ENCODE measurements around the gene SLC22A23.
A peak's percentile ranks its signal among the peaks of the same experiment; 100 is the strongest.

Gene SLC22A23

GRCh38 chr6:3382326-3383279 lies 74.2 kb downstream of the SLC22A23 start (continued):
- no peak for TF ChIP-seq ZNF302 (tag by site-specific recombination; IDR thresholded peaks at IDR 0.05; ENCODE audit: low read depth)
- no peak for TF ChIP-seq GLI4 (tag by site-specific recombination; IDR thresholded peaks at IDR 0.05)
- TF ChIP-seq MZF1 (tag by site-specific recombination; IDR thresholded peaks at IDR 0.05; ENCODE audit: borderline replicate concordance), result no peak
- peak; percentile 42 for TF ChIP-seq SETDB1 (IDR thresholded peaks at IDR 0.05; ENCODE audit: insufficient read length, low read length)
- no peak for TF ChIP-seq ZNF843 (tag by site-specific recombination; IDR thresholded peaks at IDR 0.05)
- peak; percentile 15; the same call in 1 of the 2 replicates for TF ChIP-seq WT1 (tag by site-specific recombination; IDR thresholded peaks at IDR 0.05)
- TF ChIP-seq ZNF544 (tag by site-specific recombination; IDR thresholded peaks at IDR 0.05), result no peak
- TF ChIP-seq ZNF426 (tag by site-specific recombination; IDR thresholded peaks at IDR 0.05), result no peak
- TF ChIP-seq ZNF473 (tag by site-specific recombination; IDR thresholded peaks at IDR 0.05), result no peak
- no peak for TF ChIP-seq ZNF174 (tag by site-specific recombination; IDR thresholded peaks at IDR 0.05)
- no peak for TF ChIP-seq IKZF3 (tag by site-specific recombination; IDR thresholded peaks at IDR 0.05)
- TF ChIP-seq ZFP37 (tag by site-specific recombination; IDR thresholded peaks at IDR 0.05), result no peak
- TF ChIP-seq HIC1 (tag by site-specific recombination; IDR thresholded peaks at IDR 0.05), result no peak
- no peak for TF ChIP-seq ZNF596 (tag by site-specific recombination; IDR thresholded peaks at IDR 0.05)
- TF ChIP-seq ZSCAN4 (tag by site-specific recombination; IDR thresholded peaks at IDR 0.05), result no peak
- no peak for TF ChIP-seq ZNF48 (tag by site-specific recombination; IDR thresholded peaks at IDR 0.05)
- TF ChIP-seq ZNF24 (tag by site-specific recombination; IDR thresholded peaks at IDR 0.05), result no peak
- no peak for TF ChIP-seq ZNF266 (tag by site-specific recombination; IDR thresholded peaks at IDR 0.05; ENCODE audit: low read depth)
- TF ChIP-seq ZNF658 (tag by site-specific recombination; IDR thresholded peaks at IDR 0.05), result no peak
- no peak for TF ChIP-seq ZNF175 (tag by site-specific recombination; IDR thresholded peaks at IDR 0.05)
- no peak for TF ChIP-seq HOXD13 (CRISPR knock-in tag; IDR thresholded peaks at IDR 0.05; ENCODE audit: borderline replicate concordance)
- no peak for TF ChIP-seq ZNF155 (tag by site-specific recombination; IDR thresholded peaks at IDR 0.05)
- TF ChIP-seq ZNF610 (tag by site-specific recombination; IDR thresholded peaks at IDR 0.05; ENCODE audit: borderline replicate concordance), result no peak
- TF ChIP-seq ZNF114 (tag by site-specific recombination; IDR thresholded peaks at IDR 0.05), result no peak
- no peak for TF ChIP-seq ZNF335 (tag by site-specific recombination; conservative IDR thresholded peaks at IDR 0.05)
- no peak for TF ChIP-seq ZNF510 (tag by site-specific recombination; IDR thresholded peaks at IDR 0.05; ENCODE audit: insufficient replicate concordance)
- TF ChIP-seq ZNF223 (tag by site-specific recombination; IDR thresholded peaks at IDR 0.05), result no peak
- TF ChIP-seq ZNF623 (tag by site-specific recombination; IDR thresholded peaks at IDR 0.05), result 0 out of 2 replicates have a peak, but pooled peaks have one; percentile 23
- no peak for TF ChIP-seq ZNF558 (tag by site-specific recombination; IDR thresholded peaks at IDR 0.05)
- peak; percentile 59; the same call in 1 of the 2 replicates for TF ChIP-seq YY2 (tag by site-specific recombination; IDR thresholded peaks at IDR 0.05)
- no peak for TF ChIP-seq ZNF530 (tag by site-specific recombination; IDR thresholded peaks at IDR 0.05; ENCODE audit: low read depth)
- TF ChIP-seq ZBTB11 (tag by site-specific recombination; conservative IDR thresholded peaks at IDR 0.05; ENCODE audit: low read depth), result no peak
- TF ChIP-seq BCL11A (tag by site-specific recombination; IDR thresholded peaks at IDR 0.05; ENCODE audit: low read depth), result no peak
- TF ChIP-seq ZNF16 (tag by site-specific recombination; IDR thresholded peaks at IDR 0.05; ENCODE audit: low read depth), result no peak
